HL-60 (cell line): Measurements from ENCODE around the gene ITGA8.
"Not testable (repeated sequence)": the region's sequence is repeated elsewhere in the genome, so short reads cannot be mapped to it uniquely, and the experiment has no call there.

Source experiments
- DNase-seq, 2 experiments: peaks; one replicate each; pipeline ENCODE4 v3.0.0-alpha.2; 2010 to 2020; ENCODE audit warnings: low read depth in 1 of 2, low spot score in 1 of 2
- H3K27ac ChIP-seq: fragments of 250-450 bp; sonication (Bioruptor Pico); replicated peaks from 2 replicates; pipeline ENCODE4 v1.5.1; 2020; ENCODE audit warnings: mild to moderate bottlenecking, moderate library complexity
- H3K27me3 ChIP-seq: fragments of 250-450 bp; sonication (Bioruptor Pico); 2 replicates; pipeline ENCODE4 v1.5.1; 2021; ENCODE audit warnings: mild to moderate bottlenecking, moderate library complexity; ENCODE audit not compliant: insufficient read depth, poor library complexity, severe bottlenecking
- H3K4me3 ChIP-seq: replicated peaks from 2 replicates; pipeline ENCODE4 v1.5.1; 2011; ENCODE audit warnings: mild to moderate bottlenecking, control low read depth, low read length; ENCODE audit not compliant: insufficient read depth
- GABPA ChIP-seq: IDR thresholded peaks from 2 replicates; pipeline ENCODE4 v1.6.1; 2012; ENCODE audit warnings: low read depth
- POLR2AphosphoS5 ChIP-seq: IDR thresholded peaks from 2 replicates; pipeline ENCODE4 v1.6.1; 2012; ENCODE audit warnings: low read depth
- REST ChIP-seq: IDR thresholded peaks from 2 replicates; pipeline ENCODE4 v1.6.1; 2012; ENCODE audit warnings: low read depth; ENCODE audit not compliant: insufficient replicate concordance
- SPI1 ChIP-seq: IDR thresholded peaks from 2 replicates; pipeline ENCODE4 v1.6.1; 2012; ENCODE audit warnings: low read depth, mild to moderate bottlenecking, borderline replicate concordance
- TF ChIP-seq, protein P1 (sequence below): IDR thresholded peaks from one replicate; pipeline ENCODE4 v1.5.1; 2011; ENCODE audit warnings: low read length, control low read depth, inconsistent platforms; ENCODE audit not compliant: insufficient read depth

ITGA8 gene

GRCh38 chr10:15476337-15476736 is 243.4 kb downstream of the ITGA8 start:
- DNase-seq = no peak
- H3K27me3 ChIP-seq = no peaks in the 10 kb centered on the region
- no peak overlapping the region for H3K4me3 ChIP-seq
- no peak for TF ChIP-seq GABPA
- TF ChIP-seq REST = no peak
- TF ChIP-seq, protein P1, sequence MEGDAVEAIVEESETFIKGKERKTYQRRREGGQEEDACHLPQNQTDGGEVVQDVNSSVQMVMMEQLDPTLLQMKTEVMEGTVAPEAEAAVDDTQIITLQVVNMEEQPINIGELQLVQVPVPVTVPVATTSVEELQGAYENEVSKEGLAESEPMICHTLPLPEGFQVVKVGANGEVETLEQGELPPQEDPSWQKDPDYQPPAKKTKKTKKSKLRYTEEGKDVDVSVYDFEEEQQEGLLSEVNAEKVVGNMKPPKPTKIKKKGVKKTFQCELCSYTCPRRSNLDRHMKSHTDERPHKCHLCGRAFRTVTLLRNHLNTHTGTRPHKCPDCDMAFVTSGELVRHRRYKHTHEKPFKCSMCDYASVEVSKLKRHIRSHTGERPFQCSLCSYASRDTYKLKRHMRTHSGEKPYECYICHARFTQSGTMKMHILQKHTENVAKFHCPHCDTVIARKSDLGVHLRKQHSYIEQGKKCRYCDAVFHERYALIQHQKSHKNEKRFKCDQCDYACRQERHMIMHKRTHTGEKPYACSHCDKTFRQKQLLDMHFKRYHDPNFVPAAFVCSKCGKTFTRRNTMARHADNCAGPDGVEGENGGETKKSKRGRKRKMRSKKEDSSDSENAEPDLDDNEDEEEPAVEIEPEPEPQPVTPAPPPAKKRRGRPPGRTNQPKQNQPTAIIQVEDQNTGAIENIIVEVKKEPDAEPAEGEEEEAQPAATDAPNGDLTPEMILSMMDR = no peak
- no peak for TF ChIP-seq POLR2AphosphoS5
- no peak for TF ChIP-seq SPI1
- no peak overlapping the region for H3K27ac ChIP-seq

- H3K4me3 ChIP-seq, H3K27me3 ChIP-seq, DNase-seq, H3K27ac ChIP-seq: not testable (repeated sequence)
Measured at GRCh38 chr10:15475439-15475838, 244.3 kb downstream of the ITGA8 start.

DNA sequence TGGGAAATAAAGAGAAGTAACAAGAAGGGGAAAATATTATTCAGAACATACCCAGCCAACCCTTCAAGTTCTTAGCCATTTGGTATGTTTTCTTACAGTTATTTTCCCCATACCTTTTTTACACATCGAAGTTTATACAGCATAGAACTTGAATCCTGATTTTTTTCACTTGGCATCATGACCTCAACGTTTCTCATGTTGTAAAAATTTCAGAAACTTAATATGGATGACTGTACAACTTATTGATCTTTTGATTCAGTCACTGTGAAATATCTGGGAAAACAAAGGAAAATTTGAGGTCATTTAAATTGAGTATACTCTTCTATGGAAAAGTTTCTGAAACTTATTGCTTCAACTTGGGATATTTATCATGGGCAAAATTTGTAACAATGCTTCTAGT is 245.1 kb downstream of the ITGA8 start:
- H3K27me3 ChIP-seq = no peaks in the 10 kb centered on the region

More for the DNA sequence above, 245.1 kb downstream of the ITGA8 start:
- TF ChIP-seq, protein P1 = no peak
- no peak for TF ChIP-seq GABPA
- TF ChIP-seq REST = no peak
- TF ChIP-seq SPI1 = no peak
- no peak for DNase-seq
- Histone ChIP-seq H3K27ac (no peak overlapping the region), H3K4me3 (no peak overlapping the region)
